Endothelial cell (in vitro differentiated cells): ENCODE measurements around the gene NPRL2. TPM values are rescaled to one million over a fixed set of nuclear protein-coding genes. Genes with fewer than 3 reads are reported as not detected.

Experiments
- DNase-seq: peaks from one replicate; pipeline ENCODE4 v3.0.0; 2021; ENCODE audit warnings: low spot score
- H3K27ac Mint-ChIP-seq: one replicate; pipeline ENCODE4 v1.8.0; 2021; ENCODE audit warnings: mixed read lengths, inconsistent platforms; ENCODE audit not compliant: unreplicated experiment
- H3K27me3 Mint-ChIP-seq: one replicate; pipeline ENCODE4 v1.8.0; 2021; ENCODE audit warnings: mild to moderate bottlenecking, moderate library complexity, mixed read lengths, inconsistent platforms; ENCODE audit not compliant: unreplicated experiment
- H3K36me3 Mint-ChIP-seq: one replicate; pipeline ENCODE4 v1.8.0; 2021; ENCODE audit warnings: mild to moderate bottlenecking, low read depth, mixed read lengths, inconsistent platforms; ENCODE audit not compliant: unreplicated experiment
- H3K4me1 Mint-ChIP-seq: one replicate; pipeline ENCODE4 v1.8.0; 2021; ENCODE audit warnings: mild to moderate bottlenecking, mixed read lengths, inconsistent platforms; ENCODE audit not compliant: unreplicated experiment
- H3K4me3 Mint-ChIP-seq: one replicate; pipeline ENCODE4 v1.8.0; 2021; ENCODE audit warnings: mild to moderate bottlenecking, mixed read lengths, inconsistent platforms; ENCODE audit not compliant: unreplicated experiment
- H3K9me3 Mint-ChIP-seq: one replicate; pipeline ENCODE4 v1.8.0; 2021; ENCODE audit warnings: mixed read lengths, inconsistent platforms; ENCODE audit not compliant: unreplicated experiment
- CTCF ChIP-seq: fragments of 200-600 bp; sonication (generic); IDR thresholded peaks from one replicate; pipeline ENCODE4 v1.5.0; 2021; ENCODE audit warnings: antibody characterized with exemption; ENCODE audit not compliant: unreplicated experiment
- total RNA-seq: library from RNA; stranded (reverse); fragmentation: NEBNext Ultra II Directional; extraction: Animal tissue kit (Norgen Biotek cat#: 25700); gene quantifications from one replicate; pipeline ENCODE4 v1.2.1, GENCODE V29; 2021; ENCODE audit not compliant: unreplicated experiment

Gene NPRL2
- total RNA-seq, 1 donor from 2014 or later, result 18.0 TPM

DNA sequence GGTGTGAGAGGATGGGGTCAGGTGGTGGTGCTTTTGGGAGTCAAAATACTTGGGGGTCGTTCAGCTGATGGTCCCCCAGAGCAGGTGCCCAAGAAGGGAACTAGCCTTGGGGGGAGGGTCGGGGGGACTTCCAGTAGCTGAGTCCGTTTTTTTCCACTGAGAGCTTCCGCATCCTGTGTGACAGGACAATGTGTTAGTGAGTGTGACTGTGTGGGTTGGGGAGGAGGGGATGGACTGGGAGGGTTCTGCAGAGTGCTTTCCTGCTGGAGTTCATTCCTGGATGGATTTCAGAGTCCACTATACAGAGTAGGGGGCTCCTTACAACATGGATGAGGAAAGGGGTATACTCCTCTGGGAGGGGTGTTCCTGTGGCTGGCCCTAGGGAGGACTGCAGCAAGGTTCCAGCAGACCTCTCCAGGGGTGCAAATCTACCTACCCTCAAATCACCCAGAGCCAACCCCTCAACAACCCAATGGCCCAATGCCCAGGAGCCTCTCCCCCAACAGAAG is 27.4 kb downstream of the NPRL2 start:
- peak overlapping the region; percentile 97 for H3K27ac Mint-ChIP-seq
- H3K4me1 Mint-ChIP-seq, result peaks cover 53% of the 10 kb centered on the region
- peaks cover 25% of the 10 kb centered on the region for H3K27me3 Mint-ChIP-seq
- DNase-seq, result peak; percentile 63
- peak overlapping the region; percentile 92 for H3K4me3 Mint-ChIP-seq
- no peak for TF ChIP-seq CTCF
- H3K36me3 Mint-ChIP-seq, result peaks cover 29% of the 10 kb centered on the region
- H3K9me3 Mint-ChIP-seq, result no peaks in the 10 kb centered on the region

DNA sequence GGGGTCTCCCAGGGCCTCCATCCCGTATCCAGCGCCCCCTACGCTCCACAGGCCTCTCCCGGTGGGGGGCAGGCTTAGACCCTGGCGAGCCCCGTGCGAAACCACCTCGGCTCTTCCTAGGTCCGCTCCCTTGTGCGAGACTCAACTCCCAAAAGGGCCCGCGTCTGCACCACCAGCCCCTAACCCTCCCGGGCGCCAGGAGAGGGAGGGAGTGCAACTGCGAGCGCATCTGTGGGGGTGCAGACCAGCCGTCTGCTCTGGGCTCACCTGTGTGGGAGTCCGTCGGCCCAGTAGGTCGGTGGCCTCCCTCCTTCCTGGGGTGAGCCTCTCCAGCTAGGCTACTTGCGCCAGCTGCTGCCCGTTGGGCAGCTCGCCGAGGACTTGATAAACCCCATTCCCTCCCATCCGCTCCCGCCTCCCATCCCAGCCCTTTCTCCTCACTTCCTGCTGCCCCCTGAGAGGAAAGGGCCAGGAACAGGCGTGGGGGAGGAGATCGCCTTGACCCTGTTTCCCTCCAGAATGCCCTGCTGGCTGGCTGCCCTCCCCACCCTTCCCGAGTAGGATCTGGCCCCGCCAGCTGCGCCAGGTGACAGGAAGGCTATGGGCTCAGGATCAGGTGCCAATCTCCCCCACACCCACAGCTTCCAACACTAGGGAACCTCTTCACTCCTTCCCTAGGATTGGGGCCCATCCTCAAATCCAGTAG is 28.0 kb downstream of the NPRL2 start, which contains the start of gene HYAL2:
Gene HYAL2, minus strand, starts transcription at position 360 of the 706 bp plus-strand sequence. CDS start 2,256 bp downstream, outside the sequence.
- DNase-seq, result peak; percentile 58
- no peaks in the 10 kb centered on the region for H3K9me3 Mint-ChIP-seq
- H3K27me3 Mint-ChIP-seq, result peaks cover 25% of the 10 kb centered on the region
- H3K4me3 Mint-ChIP-seq, result peak within 1 kb of the TSS; percentile 92
- TF ChIP-seq CTCF, result no peak
- H3K27ac Mint-ChIP-seq, result peak within 1 kb of the TSS; percentile 97
- H3K36me3 Mint-ChIP-seq, result peaks cover 29% of the 10 kb centered on the region
- H3K4me1 Mint-ChIP-seq, result peaks cover 53% of the 10 kb centered on the region

GRCh38 chr3:50322115-50322385 is 28.5 kb downstream of the NPRL2 start:
- H3K4me1 Mint-ChIP-seq, result peaks cover 53% of the 10 kb centered on the region
- H3K4me3 Mint-ChIP-seq, result peak overlapping the region; percentile 92
- no peaks in the 10 kb centered on the region for H3K9me3 Mint-ChIP-seq
- peak overlapping the region; percentile 97 for H3K27ac Mint-ChIP-seq
- no peak for DNase-seq
- H3K27me3 Mint-ChIP-seq, result peaks cover 25% of the 10 kb centered on the region
- peak; percentile 13 for TF ChIP-seq CTCF
- H3K36me3 Mint-ChIP-seq, result peaks cover 30% of the 10 kb centered on the region

DNA sequence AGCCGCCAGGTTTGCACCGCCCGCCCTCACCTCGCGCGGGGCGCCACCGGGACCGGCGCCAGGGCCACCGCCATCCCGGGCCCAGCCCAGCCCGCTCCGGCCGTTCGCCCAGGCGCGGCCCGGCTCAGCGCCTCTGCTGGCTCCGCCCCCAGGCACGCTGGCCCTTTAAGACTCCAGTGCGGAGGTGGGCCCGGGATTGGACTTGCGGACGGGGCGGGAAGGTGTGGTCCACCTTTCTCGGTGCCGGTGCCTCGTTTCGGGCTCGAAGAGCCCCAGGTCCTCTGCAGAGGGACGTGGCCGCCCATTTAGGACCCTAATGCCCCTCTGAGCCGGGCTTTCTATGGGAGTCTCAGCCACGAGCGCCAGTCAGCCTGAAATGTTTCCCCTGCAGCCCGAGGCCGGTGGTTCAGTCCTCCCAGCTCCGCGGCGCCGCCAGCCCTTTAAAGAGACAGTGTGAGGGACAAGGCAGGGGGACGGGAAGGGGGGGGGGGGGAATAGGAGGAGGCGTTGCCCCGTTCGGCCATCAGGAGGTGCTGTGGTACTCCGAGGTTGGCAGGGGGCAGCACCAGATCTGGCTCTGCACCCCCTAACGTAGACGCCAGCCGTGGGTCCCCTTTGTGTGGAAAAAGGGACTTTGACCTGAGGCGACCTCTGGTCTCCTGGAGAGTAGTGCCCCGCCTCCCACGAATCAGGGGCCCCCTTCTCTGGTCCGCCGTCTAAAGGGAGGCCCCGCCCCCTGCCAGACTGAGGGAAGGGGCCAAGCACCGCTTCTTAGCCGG is 29.1 kb downstream of the NPRL2 start:
- peak overlapping the region; percentile 92 for H3K4me3 Mint-ChIP-seq
- H3K27ac Mint-ChIP-seq, result peak overlapping the region; percentile 48
- peak; percentile 84 for DNase-seq
- peaks cover 26% of the 10 kb centered on the region for H3K27me3 Mint-ChIP-seq
- H3K36me3 Mint-ChIP-seq, result peaks cover 35% of the 10 kb centered on the region
- peaks cover 51% of the 10 kb centered on the region for H3K4me1 Mint-ChIP-seq
- H3K9me3 Mint-ChIP-seq, result no peaks in the 10 kb centered on the region
- peak; percentile 48 for TF ChIP-seq CTCF
